ENCODE measurements around the gene RASSF4.

RASSF4 gene, protein sequence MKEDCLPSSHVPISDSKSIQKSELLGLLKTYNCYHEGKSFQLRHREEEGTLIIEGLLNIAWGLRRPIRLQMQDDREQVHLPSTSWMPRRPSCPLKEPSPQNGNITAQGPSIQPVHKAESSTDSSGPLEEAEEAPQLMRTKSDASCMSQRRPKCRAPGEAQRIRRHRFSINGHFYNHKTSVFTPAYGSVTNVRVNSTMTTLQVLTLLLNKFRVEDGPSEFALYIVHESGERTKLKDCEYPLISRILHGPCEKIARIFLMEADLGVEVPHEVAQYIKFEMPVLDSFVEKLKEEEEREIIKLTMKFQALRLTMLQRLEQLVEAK

DNA sequence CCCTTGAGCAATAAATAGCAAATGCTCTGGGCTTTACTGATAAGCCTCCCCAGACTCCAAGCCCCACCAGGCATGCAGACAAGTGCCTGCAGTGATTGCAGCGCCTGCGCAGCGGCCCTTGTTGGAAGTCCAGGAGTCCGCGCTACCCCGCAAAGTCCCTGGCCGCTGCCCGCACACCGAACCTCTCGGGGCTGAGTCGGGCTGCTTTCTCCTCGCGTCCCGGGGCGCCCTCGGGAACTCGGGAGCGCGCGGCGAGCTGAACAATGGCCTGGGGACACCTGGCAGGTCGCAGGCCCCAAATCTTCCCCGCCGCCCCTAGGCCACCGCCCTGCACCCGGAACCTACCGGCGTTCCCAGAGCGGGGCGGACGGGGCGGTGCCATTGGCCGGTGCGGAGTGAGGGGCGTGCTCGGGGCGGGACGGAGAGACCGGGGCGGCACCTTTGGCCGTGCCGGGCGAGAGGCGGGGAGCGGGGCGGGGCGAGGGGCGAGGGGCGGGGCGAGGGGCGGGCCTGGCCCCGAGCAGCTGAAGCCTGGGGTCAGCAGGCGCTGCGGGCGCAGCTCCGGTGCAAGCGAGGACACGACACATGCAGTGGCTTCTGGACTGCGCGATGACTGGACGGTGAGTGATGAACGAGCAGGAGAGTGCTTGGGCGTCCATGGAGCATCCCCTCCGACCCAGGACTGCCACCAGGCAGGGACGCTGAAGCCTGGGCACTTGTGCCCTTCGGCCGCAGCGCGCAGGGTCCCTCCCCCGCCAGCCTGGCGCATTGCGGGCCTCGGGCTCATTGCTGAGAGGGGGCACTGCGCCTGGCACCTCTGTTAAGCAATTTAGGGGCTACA, at the start of gene RASSF4:
TSS of gene RASSF4 (plus strand) at position 556 of the 841 bp plus-strand sequence. CDS start 10,401 bp downstream, outside the sequence.
- peak; percentile 79 for DNase-seq (ENCODE audit: low read depth)

DNA sequence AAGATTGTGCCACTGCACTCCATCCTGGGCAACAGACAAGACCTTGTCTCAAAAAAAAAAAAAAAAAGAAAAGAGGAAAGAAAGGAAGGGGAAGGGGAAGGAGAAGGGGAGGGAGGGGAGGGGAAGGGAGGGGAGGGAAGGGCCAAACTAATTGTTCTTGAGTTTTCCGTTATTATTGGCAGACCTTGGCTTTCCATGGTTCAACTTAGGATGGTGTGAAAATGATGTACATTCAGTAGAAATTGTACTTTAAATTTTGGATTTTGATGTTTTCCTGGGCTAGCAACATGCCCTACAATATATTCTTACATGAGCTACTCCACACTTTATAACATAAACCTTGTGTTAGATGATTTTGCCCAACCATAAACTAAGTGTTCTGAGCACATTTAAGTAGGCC, 49.7 kb upstream of the RASSF4 start:
- DNase-seq (ENCODE audit: low read depth) = no peak

DNA sequence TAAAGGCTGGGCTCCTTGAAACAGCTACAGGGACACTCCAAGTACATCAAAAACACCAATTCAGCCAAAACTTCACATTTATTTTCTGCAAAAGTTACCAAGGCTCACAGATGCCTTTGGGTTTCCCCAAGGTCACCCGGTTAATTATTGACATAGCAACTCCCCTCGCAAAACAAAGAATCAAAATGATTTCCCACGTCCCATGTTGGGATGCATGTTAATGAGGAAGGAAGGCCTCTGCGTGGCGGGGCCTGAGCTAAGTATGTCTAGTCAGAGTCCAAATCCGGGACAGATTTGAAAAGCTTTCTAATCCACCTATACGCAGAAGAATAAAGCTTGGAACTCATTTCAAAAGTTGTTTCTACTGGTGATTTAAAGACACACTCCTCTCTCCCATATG, 49.0 kb upstream of the RASSF4 start:
- no peak for DNase-seq (ENCODE audit: low read depth)

DNA sequence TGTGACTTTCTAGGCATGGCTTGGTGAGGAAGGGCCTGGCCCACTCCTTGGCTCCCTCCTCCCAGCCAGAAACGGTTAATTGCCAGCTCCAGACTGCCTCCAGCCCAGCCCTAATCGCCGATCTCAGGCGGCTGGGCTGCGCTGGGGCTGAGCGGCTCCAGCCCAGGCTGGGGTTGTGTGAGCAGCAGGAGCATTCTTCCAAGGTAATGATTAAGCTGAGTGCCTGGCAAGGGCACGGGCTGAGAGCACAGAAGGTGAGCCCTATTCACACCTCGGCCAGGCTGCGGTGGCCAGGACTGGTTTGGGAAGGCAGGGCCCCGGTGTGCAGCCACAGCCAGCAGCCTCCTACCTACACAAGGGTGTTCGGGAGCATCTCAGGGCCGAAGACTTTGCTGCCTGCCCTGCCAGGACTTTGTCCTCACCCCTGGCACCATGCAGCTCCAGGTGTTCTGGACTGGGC, 48.5 kb upstream of the RASSF4 start, which contains the start of gene TMEM72:
TSS of gene TMEM72 (plus strand) at position 257 of the 460 bp plus-strand sequence. CDS start at position 433, 176 bp downstream.
- no peak for DNase-seq (ENCODE audit: low read depth)

DNA sequence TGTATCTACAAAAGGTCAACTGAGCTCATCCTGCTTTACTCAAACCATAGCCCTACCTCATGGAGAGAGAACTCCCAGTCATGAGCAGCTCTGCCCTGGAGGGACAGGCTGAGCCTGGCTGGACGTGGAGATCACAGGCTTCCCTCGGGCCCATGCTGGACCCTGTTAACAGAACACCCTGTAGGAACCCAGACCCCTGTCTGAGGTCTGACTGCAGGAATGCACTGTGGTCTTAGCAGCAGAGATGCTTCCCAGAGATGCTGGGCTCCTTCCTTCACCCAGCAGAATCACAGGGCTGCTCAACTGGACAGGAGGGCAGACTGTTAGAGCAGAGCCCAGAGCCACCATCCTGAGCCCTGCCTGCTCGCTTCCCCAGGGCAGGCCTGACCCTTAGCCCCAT, 47.7 kb upstream of the RASSF4 start:
- no peak for DNase-seq (ENCODE audit: low read depth)

DNA sequence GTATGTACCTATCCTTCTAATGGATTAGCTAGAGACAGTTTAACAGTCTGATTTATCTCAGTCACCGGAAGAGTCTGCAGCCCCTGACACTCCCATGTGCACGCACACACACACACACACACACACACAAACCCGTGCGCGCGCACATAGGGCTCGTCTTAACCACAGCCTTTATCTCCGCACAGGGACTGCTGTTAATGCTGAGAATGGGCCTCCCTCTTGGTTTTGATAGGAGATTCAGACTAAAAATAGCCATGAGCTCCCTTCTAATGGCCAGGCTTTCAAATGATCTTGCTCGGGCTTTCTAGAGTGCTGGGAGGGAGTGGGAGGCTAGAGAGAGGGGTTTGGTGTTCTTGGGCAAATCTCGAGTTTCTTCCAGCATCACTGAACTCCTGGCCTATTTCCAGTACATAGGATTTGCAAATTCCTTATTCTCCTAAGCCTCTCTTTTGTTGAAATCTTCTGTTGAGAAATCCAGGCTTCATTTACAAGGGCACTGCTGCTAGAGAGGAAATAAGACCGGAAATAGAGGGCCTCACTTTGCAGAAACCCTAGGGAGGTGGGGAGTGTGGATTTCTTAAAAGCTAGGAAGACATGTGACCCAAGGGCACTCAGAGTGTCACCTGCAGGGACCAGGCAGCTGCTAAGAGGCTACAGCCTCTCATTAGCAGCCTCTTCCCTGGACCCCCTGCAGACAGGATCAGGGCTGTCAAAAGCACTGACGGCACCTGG, 46.1 kb upstream of the RASSF4 start:
- DNase-seq (ENCODE audit: low read depth) = no peak

DNA sequence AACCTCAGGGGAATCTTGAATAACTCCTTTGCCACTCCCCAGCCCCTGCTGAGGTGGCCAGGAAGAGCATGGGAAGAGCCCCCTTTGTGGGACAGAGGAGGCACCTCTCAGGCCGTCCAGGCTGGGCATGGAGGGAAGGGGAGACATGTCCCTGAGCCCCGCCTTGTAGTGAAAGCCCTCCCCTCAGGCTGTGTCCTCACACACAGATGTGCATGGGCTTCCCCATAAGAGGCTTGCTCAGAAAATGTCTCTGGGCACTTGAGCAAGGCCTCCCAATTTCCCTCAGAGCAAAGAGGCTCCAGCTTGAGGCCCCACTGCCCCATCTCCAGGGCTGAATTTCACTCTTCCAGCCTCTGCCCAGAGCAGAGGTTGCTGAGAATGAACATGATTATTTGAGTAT, 44.7 kb upstream of the RASSF4 start:
- no peak for DNase-seq (ENCODE audit: low read depth)

DNA sequence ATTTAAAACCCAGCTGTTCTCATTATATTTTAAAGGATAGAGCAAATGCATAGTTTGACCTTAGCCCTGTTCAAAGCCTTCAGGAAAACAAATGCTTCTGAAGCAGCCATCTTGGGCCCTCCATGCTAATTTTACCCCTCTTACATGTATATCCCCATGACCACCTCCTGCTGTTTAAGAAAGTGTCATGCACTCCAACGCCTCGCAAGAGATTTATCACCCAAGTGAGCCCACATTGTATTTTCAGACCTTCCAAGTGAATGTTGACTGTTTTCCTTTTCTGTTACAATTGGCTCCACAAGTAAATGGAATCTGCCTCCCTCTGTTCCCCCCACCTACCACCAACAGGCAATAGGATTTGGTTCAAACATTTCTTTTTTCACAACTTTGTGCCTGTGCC, 43.2 kb upstream of the RASSF4 start:
- DNase-seq (ENCODE audit: low read depth) = no peak

DNA sequence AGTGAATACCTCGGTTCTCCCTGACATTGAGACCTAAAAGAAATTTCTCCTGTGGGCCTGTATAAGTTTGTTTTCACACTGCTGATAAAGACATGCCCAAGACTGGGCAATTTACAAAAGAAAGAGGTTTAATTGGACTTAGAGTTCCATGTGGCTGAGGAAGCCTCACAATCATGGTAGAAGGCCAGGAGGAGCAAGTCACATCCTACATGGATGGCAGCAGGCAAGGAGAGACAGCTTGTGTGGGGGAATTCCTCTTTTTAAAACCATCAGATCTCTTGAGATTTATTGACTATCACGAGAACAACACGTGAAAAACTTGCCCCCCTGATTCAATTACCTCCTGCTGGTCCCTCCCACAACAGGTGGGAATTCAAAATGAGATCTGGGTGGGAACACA, 41.8 kb upstream of the RASSF4 start:
- no peak for DNase-seq (ENCODE audit: low read depth)

DNA sequence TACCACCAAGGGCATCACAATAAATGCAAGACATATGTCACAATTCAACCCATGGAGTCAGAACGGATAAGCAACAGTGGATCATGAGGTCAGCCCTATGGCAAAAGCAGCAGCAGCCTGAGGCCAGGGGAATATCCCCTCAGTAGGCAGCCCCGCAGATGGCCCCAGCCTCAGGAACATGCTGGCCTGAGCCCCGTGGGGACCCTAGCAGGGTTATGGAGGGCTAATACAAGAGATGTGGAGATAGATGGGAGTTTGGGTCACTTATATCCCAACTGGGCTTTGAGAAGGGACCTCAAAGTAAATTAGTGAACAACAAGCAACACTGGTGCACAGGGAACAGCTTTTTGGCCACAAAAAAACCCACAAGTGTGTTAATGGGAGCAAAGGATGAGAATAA, 39.4 kb upstream of the RASSF4 start:
- no peak for DNase-seq (ENCODE audit: low read depth)

DNA sequence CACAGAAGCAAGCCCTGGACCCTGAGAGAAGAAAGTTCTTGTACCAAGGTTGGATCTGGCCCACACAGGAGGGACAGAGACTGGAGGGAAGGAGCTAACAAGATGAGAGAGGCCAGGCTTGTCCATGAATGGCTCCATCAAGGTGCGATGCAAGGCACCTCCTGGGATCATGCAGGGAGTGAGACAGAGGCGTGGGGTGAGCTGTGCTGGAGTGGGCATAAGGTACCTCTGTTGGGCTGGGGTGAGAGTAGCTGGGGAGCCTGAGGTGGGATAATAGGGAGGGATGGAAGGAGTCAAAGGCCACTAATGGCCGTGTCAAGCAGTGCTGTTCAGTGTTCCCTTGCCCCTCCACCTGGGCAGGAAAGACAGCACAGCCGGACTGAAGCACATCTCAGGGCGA, 38.5 kb upstream of the RASSF4 start:
- DNase-seq (ENCODE audit: low read depth) = no peak

DNA sequence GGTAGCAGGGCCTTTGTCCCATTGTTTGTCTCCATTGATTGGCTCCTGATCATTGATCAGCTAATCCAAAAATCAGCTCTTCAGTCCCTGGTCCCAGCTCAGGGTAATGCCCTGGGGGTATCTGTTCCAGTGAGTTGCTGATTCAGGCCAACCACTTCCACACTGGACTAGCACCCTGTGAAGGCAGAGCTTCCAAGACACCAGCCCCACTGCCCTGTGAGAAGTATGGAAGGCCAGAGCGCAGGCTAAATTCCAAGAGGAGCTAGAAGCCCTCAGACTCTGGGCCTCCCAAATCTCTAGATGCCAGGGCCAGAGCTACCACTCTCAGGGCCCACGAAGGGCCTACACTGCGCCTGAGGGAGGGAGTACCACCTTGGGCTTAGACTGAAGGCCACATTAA, 38.1 kb upstream of the RASSF4 start:
- no peak for DNase-seq (ENCODE audit: low read depth)

DNA sequence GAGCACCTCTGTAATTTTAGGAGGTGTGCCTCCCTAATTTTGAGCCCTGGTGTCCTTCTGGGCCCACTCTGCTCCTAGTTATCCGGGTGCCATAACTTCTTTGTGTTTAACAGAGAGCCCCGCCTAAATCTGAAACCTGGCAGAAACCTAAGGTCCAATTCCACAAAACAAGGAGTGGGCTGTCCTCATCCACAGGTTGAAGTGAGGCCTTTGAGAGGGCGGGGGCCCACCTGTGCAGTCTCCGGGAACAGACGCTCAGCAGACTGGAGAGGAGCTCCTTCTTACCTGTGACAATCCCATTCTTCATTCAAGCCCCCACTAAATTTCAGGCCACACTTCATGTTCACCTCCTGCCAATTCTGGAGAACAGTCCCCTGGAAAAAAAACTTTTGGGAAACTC, 37.6 kb upstream of the RASSF4 start:
- DNase-seq (ENCODE audit: low read depth) = no peak

DNA sequence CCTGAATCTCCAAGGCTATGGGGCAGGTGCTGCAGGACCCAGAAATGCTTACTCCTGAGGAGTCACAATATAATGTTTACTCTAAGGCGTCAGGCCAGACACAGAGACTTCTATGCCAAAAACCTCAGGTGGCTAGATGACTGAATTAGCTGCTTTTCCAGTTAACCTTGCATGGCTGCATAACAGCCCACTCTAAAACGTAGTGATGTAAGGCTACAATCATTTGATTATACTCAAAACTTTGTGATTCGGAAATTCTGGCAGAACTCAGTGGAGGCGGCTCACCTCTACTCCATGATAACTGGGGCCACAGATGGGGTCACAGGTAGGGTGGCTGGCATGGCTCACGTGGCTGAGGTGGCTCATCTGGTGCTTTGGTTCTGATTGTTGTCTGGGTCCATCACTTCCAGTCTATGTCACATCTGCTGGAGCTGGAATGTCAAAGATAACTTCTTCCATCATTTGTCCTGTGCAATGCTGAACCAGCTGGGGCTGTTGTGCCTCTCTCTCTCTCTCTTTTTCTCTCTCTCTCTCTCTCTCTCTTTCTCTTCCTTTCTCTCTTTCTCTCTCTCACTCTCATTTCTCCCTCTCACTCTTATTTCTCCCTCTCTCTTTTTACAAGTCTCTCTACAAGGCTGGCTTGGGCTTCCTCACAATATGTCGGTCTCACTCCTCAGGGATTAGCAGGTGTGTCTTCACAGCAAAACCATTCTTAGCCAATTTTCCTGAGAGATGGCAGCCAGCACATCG, 36.6 kb upstream of the RASSF4 start:
- no peak for DNase-seq (ENCODE audit: low read depth)

DNA sequence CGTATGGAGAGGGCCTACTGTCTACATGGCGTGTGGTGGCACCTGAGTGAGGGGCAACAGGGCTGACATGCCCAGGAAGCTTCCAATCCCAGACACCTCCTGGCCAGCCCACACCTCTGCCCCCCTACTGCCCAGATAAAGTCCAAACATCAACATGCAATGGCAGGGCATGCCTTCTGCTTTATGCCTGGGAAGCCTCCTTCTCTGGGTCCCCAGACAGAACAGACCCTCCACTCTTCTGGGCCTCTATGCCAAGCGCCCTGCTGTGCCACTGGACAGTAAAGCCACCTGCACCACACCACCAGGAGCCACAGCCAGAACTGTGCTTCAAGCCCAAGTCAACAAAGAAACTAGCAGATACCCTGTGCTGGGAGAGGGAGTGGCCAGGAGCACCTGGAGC, 36.0 kb upstream of the RASSF4 start:
- DNase-seq (ENCODE audit: low read depth) = no peak

DNA sequence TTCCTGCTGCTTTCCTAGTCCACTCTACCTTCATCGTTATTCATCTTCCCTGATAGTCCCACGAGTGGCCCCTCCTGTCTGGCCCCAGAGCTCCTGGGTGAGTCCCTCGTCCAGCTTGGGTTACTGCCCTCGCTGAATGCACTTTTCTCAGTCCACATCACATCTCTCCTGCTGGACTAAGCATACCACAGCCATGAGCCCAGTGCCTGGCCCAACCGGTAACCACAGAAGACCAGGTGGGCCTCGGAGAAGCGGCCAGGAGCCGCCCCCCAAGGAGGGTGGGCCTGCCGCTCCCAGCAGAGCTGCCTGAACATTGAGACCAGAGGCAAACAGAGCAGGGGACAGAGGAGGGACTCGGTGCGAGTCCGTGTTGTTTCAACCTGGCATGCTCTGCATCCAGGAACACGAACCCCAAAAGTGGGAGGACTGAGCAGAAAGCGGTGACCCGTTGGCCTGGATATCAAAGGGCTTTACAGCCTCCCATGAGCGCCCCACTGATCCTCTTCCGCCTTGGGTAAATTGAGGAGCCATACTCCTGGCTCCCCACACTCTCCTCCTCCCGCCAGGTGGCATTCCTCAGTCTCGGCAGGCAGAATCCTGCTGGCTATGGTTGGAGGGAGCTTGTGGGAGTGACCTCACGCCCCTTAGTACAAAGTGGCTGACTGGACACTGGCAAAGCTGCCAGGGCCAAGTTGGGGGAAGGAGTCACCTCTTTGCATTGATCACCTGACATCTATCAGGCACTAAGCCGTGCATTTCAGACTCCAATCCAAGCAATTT, 35.2 kb upstream of the RASSF4 start:
- DNase-seq (ENCODE audit: low read depth) = no peak

DNA sequence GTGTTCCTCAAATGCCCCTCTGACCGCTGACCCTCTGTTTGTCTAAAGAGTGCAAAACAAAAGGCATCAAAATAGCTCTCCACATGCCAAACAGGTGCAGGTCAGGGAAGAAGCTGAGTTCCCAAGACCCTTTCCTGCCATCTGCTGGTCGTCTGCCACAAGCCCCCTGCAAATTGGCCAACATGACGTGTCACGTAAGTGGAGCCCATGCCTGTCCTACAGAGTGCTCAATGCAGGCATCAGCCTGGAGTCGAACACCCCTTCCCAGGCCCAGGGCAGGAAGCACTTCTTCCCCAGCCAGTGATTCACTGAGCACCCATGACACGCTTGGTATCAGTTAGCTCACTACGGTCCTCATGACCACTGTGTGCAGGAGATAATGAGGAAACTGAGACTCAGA, 34.4 kb upstream of the RASSF4 start:
- no peak for DNase-seq (ENCODE audit: low read depth)

DNA sequence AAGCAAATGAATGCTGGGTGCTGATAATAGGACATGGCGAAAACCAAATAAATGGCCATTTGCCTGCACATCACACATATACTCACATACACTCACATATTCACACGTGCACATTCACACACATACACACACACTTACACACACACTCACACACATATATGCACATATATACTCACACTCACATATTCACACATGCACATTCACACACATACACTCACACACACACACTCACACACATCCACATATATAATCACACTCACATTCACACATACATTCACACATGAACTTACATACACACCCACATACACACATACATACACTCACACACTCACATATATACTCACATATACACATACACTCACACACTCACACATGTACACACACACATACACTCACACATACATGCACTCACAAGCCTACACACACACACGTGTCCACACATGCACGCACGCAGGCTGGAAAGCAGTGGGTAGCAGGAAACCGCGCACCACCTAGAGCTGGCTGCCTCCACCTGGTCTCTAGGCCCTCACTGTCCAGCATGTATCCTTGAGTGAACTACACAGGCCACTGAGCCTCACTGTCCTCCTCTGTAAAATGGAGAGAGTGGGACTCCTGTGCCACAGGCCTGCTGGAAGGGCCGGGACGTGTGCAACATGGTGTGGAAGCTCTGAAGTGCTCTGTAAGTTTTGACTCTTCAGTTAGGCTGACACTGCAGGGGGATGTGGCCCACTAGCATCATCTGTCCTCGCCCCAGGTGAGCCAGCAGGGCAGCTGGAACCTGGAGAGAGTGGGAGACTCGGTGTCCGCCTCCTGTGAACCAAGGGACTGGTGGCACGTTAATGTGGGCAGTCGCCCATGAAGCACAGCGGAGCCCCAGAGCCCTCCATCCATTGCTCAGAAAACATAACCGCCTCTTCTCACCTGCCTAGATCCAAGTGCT, 33.5 kb upstream of the RASSF4 start:
- no peak for DNase-seq (ENCODE audit: low read depth)

DNA sequence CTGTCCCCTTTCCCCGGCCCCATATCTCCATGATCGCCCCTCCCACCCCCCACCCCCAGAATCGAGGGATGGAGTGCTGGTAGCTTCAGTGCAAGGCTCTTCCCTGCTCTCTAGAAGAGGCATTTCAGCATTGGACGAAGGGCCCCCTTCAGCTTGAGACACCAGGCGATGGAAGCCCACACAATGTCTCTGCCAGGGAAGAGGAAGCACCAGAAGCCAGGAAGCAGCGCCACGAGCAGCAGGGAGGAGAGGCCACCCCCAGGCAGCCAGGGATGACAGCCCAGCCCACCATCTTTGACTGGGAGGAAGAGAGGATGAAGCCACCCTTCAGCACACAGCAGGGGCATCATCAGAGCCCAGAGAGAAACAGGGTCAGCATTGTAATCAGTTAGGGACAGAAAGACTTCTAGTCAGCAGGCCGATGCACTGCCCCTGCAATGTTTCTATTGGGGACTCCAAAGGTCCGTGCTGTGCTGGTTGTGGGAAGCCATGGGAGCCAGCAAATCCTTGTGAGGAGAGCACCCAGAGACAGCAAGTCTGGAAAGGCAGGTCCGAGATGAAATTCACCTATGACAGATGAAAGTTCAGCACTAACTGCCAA, 32.8 kb upstream of the RASSF4 start:
- no peak for DNase-seq (ENCODE audit: low read depth)

DNA sequence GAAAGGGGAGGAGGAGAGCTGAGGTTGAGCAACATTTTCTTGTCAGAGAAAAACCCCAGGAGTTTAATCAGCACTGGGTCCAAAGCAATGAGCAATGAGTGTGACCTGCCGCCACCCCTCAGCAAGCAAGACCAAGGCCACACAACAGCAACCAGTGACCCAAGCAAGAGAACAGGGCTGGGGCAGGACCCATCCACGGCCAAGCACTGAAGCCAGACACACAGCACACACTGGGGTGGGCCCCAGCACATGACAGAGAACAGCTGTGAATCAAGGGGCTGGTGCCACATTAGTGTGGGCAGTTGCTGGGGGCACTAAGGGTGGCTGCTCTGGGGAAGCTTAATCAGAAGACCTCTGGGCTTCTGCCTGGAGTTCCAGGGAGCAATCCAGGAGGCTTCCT, 32.2 kb upstream of the RASSF4 start:
- no peak for DNase-seq (ENCODE audit: low read depth)
